H9 (cell line): ENCODE results near the gene NECAB3. TPM values are rescaled to one million over a fixed set of nuclear protein-coding genes. Genes with fewer than 3 reads are reported as not detected.

Experiments
- DNase-seq: peaks from one replicate; pipeline ENCODE4 v3.0.0-alpha.2; 2017
- H2AFZ ChIP-seq: one replicate; pipeline ENCODE4 v1.6.1; 2013; ENCODE audit warnings: mild to moderate bottlenecking, low read length, control low read depth, moderate library complexity
- H2AK5ac ChIP-seq: 2 replicates; pipeline ENCODE4 v1.6.1; 2013; ENCODE audit warnings: low read length, control low read depth, mixed read lengths; ENCODE audit not compliant: insufficient read length
- H2BK120ac ChIP-seq: one replicate; pipeline ENCODE4 v1.6.1; 2013; ENCODE audit warnings: low read depth, mild to moderate bottlenecking, low read length, control low read depth, inconsistent platforms; ENCODE audit not compliant: poor library complexity, severe bottlenecking
- H2BK12ac ChIP-seq: 2 replicates; pipeline ENCODE4 v1.6.1; 2013; ENCODE audit warnings: low read length, control low read depth, mixed read lengths, low read depth; ENCODE audit not compliant: insufficient read length
- H2BK15ac ChIP-seq: 2 replicates; pipeline ENCODE4 v1.6.1; 2013; ENCODE audit warnings: low read depth, low read length, control low read depth
- H2BK20ac ChIP-seq: one replicate; pipeline ENCODE4 v1.6.1; 2013; ENCODE audit warnings: low read depth, mild to moderate bottlenecking, low read length, control low read depth, inconsistent platforms; ENCODE audit not compliant: poor library complexity, severe bottlenecking
- H2BK5ac ChIP-seq: 2 replicates; pipeline ENCODE4 v1.6.1; 2013; ENCODE audit warnings: low read length, control low read depth, mixed read lengths; ENCODE audit not compliant: insufficient read length
- H3K14ac ChIP-seq: 2 replicates; pipeline ENCODE4 v1.6.1; 2013; ENCODE audit warnings: low read length, control low read depth; ENCODE audit not compliant: insufficient read depth
- H3K18ac ChIP-seq: 2 replicates; pipeline ENCODE4 v1.6.1; 2013; ENCODE audit warnings: low read depth, mild to moderate bottlenecking, mixed read lengths, low read length, control low read depth; ENCODE audit not compliant: insufficient read length
- H3K23ac ChIP-seq: 2 replicates; pipeline ENCODE4 v1.6.1; 2013; ENCODE audit warnings: low read length, control low read depth, mixed read lengths, low read depth; ENCODE audit not compliant: insufficient read length
- H3K23me2 ChIP-seq: 2 replicates; pipeline ENCODE4 v1.6.1; 2013; ENCODE audit warnings: low read depth, mild to moderate bottlenecking, mixed read lengths, low read length, control low read depth; ENCODE audit not compliant: insufficient read length, poor library complexity, severe bottlenecking
- H3K27ac ChIP-seq: 2 replicates; pipeline ENCODE4 v1.5.1; 2013; ENCODE audit warnings: low read length, control low read depth, mixed read lengths, low read depth; ENCODE audit not compliant: insufficient read length
- H3K27me3 ChIP-seq: 2 replicates; pipeline ENCODE4 v1.6.1; 2013; ENCODE audit warnings: low read length, control low read depth, inconsistent platforms; ENCODE audit not compliant: insufficient read depth
- H3K4ac ChIP-seq: 2 replicates; pipeline ENCODE4 v1.6.1; 2013; ENCODE audit warnings: low read depth, mild to moderate bottlenecking, control low read depth, inconsistent platforms, low read length, moderate library complexity
- H3K4me1 ChIP-seq: 2 replicates; pipeline ENCODE4 v1.6.1; 2013; ENCODE audit warnings: low read length, control low read depth, inconsistent platforms; ENCODE audit not compliant: insufficient read depth
- H3K4me2 ChIP-seq: 2 replicates; pipeline ENCODE4 v1.6.1; 2013; ENCODE audit warnings: low read length, control low read depth, mixed read lengths; ENCODE audit not compliant: insufficient read length, insufficient read depth
- H3K56ac ChIP-seq: 2 replicates; pipeline ENCODE4 v1.6.1; 2013; ENCODE audit warnings: low read depth, mild to moderate bottlenecking, mixed read lengths, low read length, control low read depth; ENCODE audit not compliant: insufficient read length
- H3K79me1 ChIP-seq: 2 replicates; pipeline ENCODE4 v1.6.1; 2013; ENCODE audit warnings: low read depth, mild to moderate bottlenecking, moderate library complexity, low read length, control low read depth, inconsistent platforms; ENCODE audit not compliant: insufficient read depth, poor library complexity, severe bottlenecking
- H3K79me2 ChIP-seq: 2 replicates; pipeline ENCODE4 v1.6.1; 2013; ENCODE audit warnings: low read length, control low read depth, inconsistent platforms; ENCODE audit not compliant: insufficient read depth
- H3K9ac ChIP-seq: 2 replicates; pipeline ENCODE4 v1.6.1; 2013; ENCODE audit warnings: low read length, control low read depth, mixed read lengths; ENCODE audit not compliant: insufficient read length; ENCODE audit errors: extremely low read depth
- H3K9me3 ChIP-seq: one replicate; pipeline ENCODE4 v1.6.1; 2013; ENCODE audit warnings: low read depth, low read length, inconsistent platforms; ENCODE audit not compliant: control insufficient read depth
- H3T11ph ChIP-seq: one replicate; pipeline ENCODE4 v1.6.1; 2013; ENCODE audit warnings: mild to moderate bottlenecking, low read length, control low read depth, inconsistent platforms
- H4K20me1 ChIP-seq: one replicate; pipeline ENCODE4 v1.6.1; 2013; ENCODE audit not compliant: control insufficient read depth, insufficient read length, insufficient read depth
- H4K5ac ChIP-seq: 2 replicates; pipeline ENCODE4 v1.6.1; 2013; ENCODE audit warnings: low read depth, mild to moderate bottlenecking, mixed read lengths, low read length, control low read depth; ENCODE audit not compliant: insufficient read length
- H4K8ac ChIP-seq: replicated peaks from 2 replicates; pipeline ENCODE4 v1.6.1; 2013; ENCODE audit warnings: low read length, control low read depth, mixed read lengths, low read depth; ENCODE audit not compliant: insufficient read length
- H4K91ac ChIP-seq: 2 replicates; pipeline ENCODE4 v1.6.1; 2013; ENCODE audit warnings: low read depth, mild to moderate bottlenecking, moderate library complexity, mixed read lengths, low read length, control low read depth; ENCODE audit not compliant: insufficient read length
- H3K27ac Mint-ChIP-seq, 3 experiments: 2 replicates in 2 of 3; 3 replicates in 1 of 3; pipeline ENCODE4 v1.8.0; 2020 to 2021; ENCODE audit warnings: mixed read lengths in 3 of 3, mild to moderate bottlenecking in 1 of 3, moderate library complexity in 1 of 3
- H3K27me3 Mint-ChIP-seq: 2 replicates; pipeline ENCODE4 v1.8.0; 2021; ENCODE audit warnings: low read depth, mild to moderate bottlenecking, moderate library complexity, mixed read lengths
- H3K36me3 Mint-ChIP-seq, 3 experiments: 2 replicates in 2 of 3; 3 replicates in 1 of 3; pipeline ENCODE4 v1.8.0; 2020 to 2021; ENCODE audit warnings: low read depth in 3 of 3, mixed read lengths in 3 of 3; ENCODE audit not compliant: insufficient read depth in 1 of 3
- H3K4me1 Mint-ChIP-seq, 2 experiments: 2 replicates each; pipeline ENCODE4 v1.8.0; 2020; ENCODE audit warnings: mixed read lengths in 2 of 2
- H3K4me3 Mint-ChIP-seq, 2 experiments: 2 replicates in 1 of 2; 3 replicates in 1 of 2; pipeline ENCODE4 v1.8.0; 2020 to 2021; ENCODE audit warnings: mild to moderate bottlenecking in 2 of 2, mixed read lengths in 2 of 2, moderate library complexity in 1 of 2
- H3K9me3 Mint-ChIP-seq, 2 experiments: 2 replicates in 1 of 2; 3 replicates in 1 of 2; pipeline ENCODE4 v1.8.0; 2020; ENCODE audit warnings: mild to moderate bottlenecking in 2 of 2, mixed read lengths in 2 of 2, moderate library complexity in 1 of 2
- WGBS: extraction: QIAGEN DNeasy Blood & Tissue Kit; methylation state at CpG from one replicate; pipeline ENCODE4 v1.1.7; 2013; ENCODE audit warnings: missing lambda C conversion rate, low lambda C conversion rate, mixed read lengths; ENCODE audit not compliant: insufficient read length; ENCODE audit errors: extremely low coverage; 5-methylcytosine and 5-hydroxymethylcytosine counted together
- total RNA-seq: library from RNA; stranded (reverse); gene quantifications from 2 replicates; pipeline ENCODE4 v1.2.1, GENCODE V29; 2021
- TF ChIP-seq, protein P1 (sequence below): fragments of 200-600 bp; sonication (generic); conservative IDR thresholded peaks from 3 replicates; pipeline ENCODE4 v1.8.0; 2021; ENCODE audit warnings: antibody characterized with exemption, mild to moderate bottlenecking

Gene NECAB3
- total RNA-seq, 1 experiment from 2014 or later = 57.7 TPM

DNA sequence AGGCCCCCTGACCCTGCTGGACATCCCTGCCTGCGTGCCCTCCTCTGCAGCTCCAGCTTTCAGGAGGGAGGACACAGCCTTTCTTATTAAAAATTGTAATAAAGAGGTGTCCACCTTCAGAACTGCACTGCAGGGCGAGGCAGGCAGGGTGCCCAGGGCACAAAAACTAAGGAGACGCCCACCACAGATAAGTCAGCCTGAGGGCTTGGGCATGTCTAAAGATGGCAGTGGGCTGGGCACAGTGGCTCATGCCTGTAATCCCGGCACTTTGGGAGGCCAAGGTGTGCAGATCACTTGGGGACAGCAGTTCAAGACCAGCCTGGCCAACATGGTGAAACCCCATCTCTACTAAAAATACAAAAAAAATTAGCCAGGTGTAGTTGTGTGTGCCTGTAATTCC, 19.1 kb downstream of the NECAB3 start:
- no peaks in the 10 kb centered on the region for H3K79me1 ChIP-seq
- H3K27ac ChIP-seq = no peak overlapping the region
- Mint-ChIP-seq H3K4me3 (no peak overlapping the region), H3K27ac (no peak overlapping the region; a peak in 1 of 7 replicates), H3K9me3 (no peaks in the 10 kb centered on the region; a peak in 1 of 5 replicates), H3K4me1 (peaks cover 23 to 25% of the 10 kb centered on the region in 2 experiments), H3K36me3 (peaks cover 0 to 35% (median 4%) of the 10 kb centered on the region in 3 experiments; a peak in 5 of 7 replicates), H3K27me3 (no peaks in the 10 kb centered on the region)
- no peak overlapping the region for H2AK5ac ChIP-seq
- H3K18ac ChIP-seq = no peak overlapping the region
- no peak overlapping the region for H3T11ph ChIP-seq
- no peak overlapping the region for H2BK12ac ChIP-seq
- no peak overlapping the region for H3K4me2 ChIP-seq
- H3K9me3 ChIP-seq = no peaks in the 10 kb centered on the region
- no peak overlapping the region for H3K9ac ChIP-seq
- H3K23ac ChIP-seq = no peak overlapping the region
- H4K8ac ChIP-seq = no peak overlapping the region
- WGBS = no CpG with 5 or more reads among the region's 4 CpGs
- no peaks in the 10 kb centered on the region for H3K23me2 ChIP-seq
- H3K79me2 ChIP-seq = no peaks in the 10 kb centered on the region
- TF ChIP-seq, protein P1, sequence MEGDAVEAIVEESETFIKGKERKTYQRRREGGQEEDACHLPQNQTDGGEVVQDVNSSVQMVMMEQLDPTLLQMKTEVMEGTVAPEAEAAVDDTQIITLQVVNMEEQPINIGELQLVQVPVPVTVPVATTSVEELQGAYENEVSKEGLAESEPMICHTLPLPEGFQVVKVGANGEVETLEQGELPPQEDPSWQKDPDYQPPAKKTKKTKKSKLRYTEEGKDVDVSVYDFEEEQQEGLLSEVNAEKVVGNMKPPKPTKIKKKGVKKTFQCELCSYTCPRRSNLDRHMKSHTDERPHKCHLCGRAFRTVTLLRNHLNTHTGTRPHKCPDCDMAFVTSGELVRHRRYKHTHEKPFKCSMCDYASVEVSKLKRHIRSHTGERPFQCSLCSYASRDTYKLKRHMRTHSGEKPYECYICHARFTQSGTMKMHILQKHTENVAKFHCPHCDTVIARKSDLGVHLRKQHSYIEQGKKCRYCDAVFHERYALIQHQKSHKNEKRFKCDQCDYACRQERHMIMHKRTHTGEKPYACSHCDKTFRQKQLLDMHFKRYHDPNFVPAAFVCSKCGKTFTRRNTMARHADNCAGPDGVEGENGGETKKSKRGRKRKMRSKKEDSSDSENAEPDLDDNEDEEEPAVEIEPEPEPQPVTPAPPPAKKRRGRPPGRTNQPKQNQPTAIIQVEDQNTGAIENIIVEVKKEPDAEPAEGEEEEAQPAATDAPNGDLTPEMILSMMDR = no peak
- no peak overlapping the region for H4K91ac ChIP-seq
- DNase-seq = no peak
- no peak overlapping the region for H4K5ac ChIP-seq
- H2BK120ac ChIP-seq = no peak overlapping the region
- no peaks in the 10 kb centered on the region for H3K27me3 ChIP-seq
- H3K56ac ChIP-seq = no peak overlapping the region
- no peaks in the 10 kb centered on the region for H4K20me1 ChIP-seq
- H3K4me1 ChIP-seq = no peaks in the 10 kb centered on the region
- no peak overlapping the region for H3K14ac ChIP-seq
- H2BK5ac ChIP-seq = no peak overlapping the region
- no peak overlapping the region for H2BK20ac ChIP-seq
- H3K4ac ChIP-seq = no peak overlapping the region
- H2AFZ ChIP-seq = no peak overlapping the region
- no peak overlapping the region for H2BK15ac ChIP-seq
